Neural cell (in vitro differentiated cells): ENCODE results near the gene ARID3C. TPM values are rescaled to one million over a fixed set of nuclear protein-coding genes. Genes with fewer than 3 reads are reported as not detected.

ENCODE experiments used
- H2AFZ ChIP-seq: fragments of 200-600, 300-800 bp; sonication (generic), shearing (Covaris generic); 2 replicates; pipeline ENCODE4 v1.6.0; 2014; ENCODE audit warnings: low read depth, mild to moderate bottlenecking, antibody characterized with exemption, low read length, moderate library complexity
- H3F3A ChIP-seq: fragments of 200-600 bp; shearing (Covaris generic); 2 replicates; pipeline ENCODE4 v1.6.1; 2016; ENCODE audit warnings: mild to moderate bottlenecking, moderate library complexity, mixed read lengths, antibody characterized with exemption, low read length; ENCODE audit not compliant: insufficient read depth, poor library complexity, severe bottlenecking
- H3K27ac ChIP-seq: fragments of 200-600, 300-800 bp; sonication (generic), shearing (Covaris generic); 2 replicates; pipeline ENCODE4 v1.5.1; 2014; ENCODE audit warnings: mild to moderate bottlenecking, low read length, moderate library complexity
- H3K27me3 ChIP-seq: fragments of 300-800, 200-600 bp; sonication (generic), shearing (Covaris generic); 2 replicates; pipeline ENCODE4 v1.6.0; 2014; ENCODE audit warnings: mild to moderate bottlenecking, low read depth, low read length, moderate library complexity; ENCODE audit not compliant: insufficient read depth
- H3K36me3 ChIP-seq: fragments of 300-800, 200-600 bp; sonication (generic), shearing (Covaris generic); 2 replicates; pipeline ENCODE4 v1.5.1; 2014; ENCODE audit warnings: mild to moderate bottlenecking, antibody characterized with exemption, low read length, moderate library complexity; ENCODE audit not compliant: insufficient read depth
- H3K4me2 ChIP-seq: fragments of 300-800, 200-600 bp; sonication (generic), shearing (Covaris generic); 2 replicates; pipeline ENCODE4 v1.6.0; 2014; ENCODE audit warnings: mild to moderate bottlenecking, low read length
- H3K4me3 ChIP-seq: fragments of 300-800, 200-600 bp; sonication (generic), shearing (Covaris generic); 2 replicates; pipeline ENCODE4 v1.5.1; 2014; ENCODE audit warnings: mild to moderate bottlenecking, low read length, moderate library complexity
- H3K79me2 ChIP-seq: fragments of 200-600 bp; shearing (Covaris generic); replicated peaks from 2 replicates; pipeline ENCODE4 v1.6.0; 2014; ENCODE audit warnings: mild to moderate bottlenecking, low read length, moderate library complexity; ENCODE audit not compliant: insufficient read depth
- H3K9ac ChIP-seq: fragments of 300-800, 200-600 bp; sonication (generic), shearing (Covaris generic); 2 replicates; pipeline ENCODE4 v1.6.1; 2016; ENCODE audit warnings: mild to moderate bottlenecking, low read length, mixed read lengths
- H3K9me2 ChIP-seq: fragments of 200-600 bp; shearing (Covaris generic); 2 replicates; pipeline ENCODE4 v1.6.1; 2016; ENCODE audit warnings: mild to moderate bottlenecking, low read length, mixed read lengths; ENCODE audit not compliant: insufficient read depth
- H3K9me3 ChIP-seq: fragments of 200-600, 300-800 bp; sonication (generic), shearing (Covaris generic); 2 replicates; pipeline ENCODE4 v1.6.1; 2016; ENCODE audit warnings: mild to moderate bottlenecking, mixed run types, low read length, moderate library complexity, mixed read lengths
- H4K20me1 ChIP-seq: fragments of 200-600 bp; shearing (Covaris generic); 2 replicates; pipeline ENCODE4 v1.6.1; 2016; ENCODE audit warnings: mild to moderate bottlenecking, mixed run types; ENCODE audit not compliant: insufficient read depth
- CTCF ChIP-seq: fragments of 450-650 bp; IDR thresholded peaks from 2 replicates; pipeline ENCODE4 v1.5.1; 2014; ENCODE audit warnings: antibody characterized with exemption, mild to moderate bottlenecking, moderate library complexity; ENCODE audit not compliant: poor library complexity, severe bottlenecking
- EP300 ChIP-seq: fragments of 450-650 bp; conservative IDR thresholded peaks from 2 replicates; pipeline ENCODE4 v1.6.1; 2014; ENCODE audit warnings: antibody characterized with exemption, mild to moderate bottlenecking, moderate library complexity; ENCODE audit not compliant: poor library complexity, severe bottlenecking
- EZH2 ChIP-seq: fragments of 200-600, 300-800 bp; shearing (Covaris generic), sonication (generic); IDR thresholded peaks from 2 replicates; pipeline ENCODE4 v1.6.1; 2014; ENCODE audit warnings: antibody characterized with exemption, low read length, borderline replicate concordance, mild to moderate bottlenecking; ENCODE audit not compliant: insufficient read depth, poor library complexity, severe bottlenecking
- MXI1 ChIP-seq: fragments of 450-650 bp; conservative IDR thresholded peaks from 2 replicates; pipeline ENCODE4 v1.6.1; 2014; ENCODE audit warnings: antibody characterized with exemption, mild to moderate bottlenecking; ENCODE audit not compliant: poor library complexity, severe bottlenecking
- POLR2AphosphoS5 ChIP-seq: IDR thresholded peaks from 2 replicates; pipeline ENCODE4 v1.6.1; 2012
- RAD21 ChIP-seq: fragments of 450-650 bp; conservative IDR thresholded peaks from 2 replicates; pipeline ENCODE4 v1.6.1; 2014; ENCODE audit warnings: antibody characterized with exemption, mild to moderate bottlenecking, moderate library complexity
- REST ChIP-seq: IDR thresholded peaks from 2 replicates; pipeline ENCODE4 v1.6.1; 2012; ENCODE audit warnings: borderline replicate concordance
- SMC3 ChIP-seq: fragments of 450-650 bp; conservative IDR thresholded peaks from 2 replicates; pipeline ENCODE4 v1.6.1; 2014; ENCODE audit warnings: antibody characterized with exemption, mild to moderate bottlenecking, moderate library complexity; ENCODE audit not compliant: poor library complexity
- TAF1 ChIP-seq: IDR thresholded peaks from 2 replicates; pipeline ENCODE4 v1.6.1; 2012; ENCODE audit warnings: low read depth
- polyA plus RNA-seq: library from polyadenylated mRNA; depleted of rRNA; stranded (reverse); fragments of >200 nt; gene quantifications from 2 replicates; pipeline ENCODE4 v1.2.3, GENCODE V29; 2014

ARID3C gene
- polyA plus RNA-seq, 1 donor from 2014 or later: 2.8 TPM

GRCh38 chr9:34587271-34587670, 41.6 kb downstream of the ARID3C start:
- H3K27ac ChIP-seq: no peak overlapping the region
- H3K4me3 ChIP-seq: peak overlapping the region; percentile 98
- peaks cover 12% of the 10 kb centered on the region for H3K27me3 ChIP-seq
- H3K79me2 ChIP-seq: peaks cover 62% of the 10 kb centered on the region
- H3K36me3 ChIP-seq: no peaks in the 10 kb centered on the region
- H3K4me2 ChIP-seq: no peak overlapping the region
- peaks cover 5% of the 10 kb centered on the region for H4K20me1 ChIP-seq
- no peak for TF ChIP-seq EZH2
- no peak for TF ChIP-seq REST
- TF ChIP-seq SMC3: no peak
- TF ChIP-seq TAF1: no peak
- no peak for TF ChIP-seq RAD21
- TF ChIP-seq EP300: no peak
- no peak for TF ChIP-seq MXI1
- TF ChIP-seq CTCF: no peak
- no peak for TF ChIP-seq POLR2AphosphoS5
- no peaks in the 10 kb centered on the region for H3K9me3 ChIP-seq
- H3K9me2 ChIP-seq: no peaks in the 10 kb centered on the region
- no peak overlapping the region for H3K9ac ChIP-seq
- H3F3A ChIP-seq: no peaks in the 10 kb centered on the region
- H2AFZ ChIP-seq: no peak overlapping the region

- H3F3A ChIP-seq: no peaks in the 10 kb centered on the region
- TF ChIP-seq REST: no peak
- no peak for TF ChIP-seq TAF1
- no peak for TF ChIP-seq POLR2AphosphoS5
- TF ChIP-seq EZH2: no peak
- no peak for TF ChIP-seq SMC3
- TF ChIP-seq MXI1: no peak
- TF ChIP-seq RAD21: no peak
- TF ChIP-seq CTCF: no peak
- no peak for TF ChIP-seq EP300
- H3K27ac ChIP-seq: no peak overlapping the region
- H3K9ac ChIP-seq: no peak overlapping the region
- peaks cover 71% of the 10 kb centered on the region for H3K79me2 ChIP-seq
- no peak overlapping the region for H3K4me2 ChIP-seq
- no peaks in the 10 kb centered on the region for H3K9me3 ChIP-seq
- peak overlapping the region; percentile 98 for H3K4me3 ChIP-seq
- H3K27me3 ChIP-seq: peaks cover 2% of the 10 kb centered on the region
- no peaks in the 10 kb centered on the region for H3K36me3 ChIP-seq
- no peak overlapping the region for H2AFZ ChIP-seq
- H4K20me1 ChIP-seq: peaks cover 5% of the 10 kb centered on the region
- no peaks in the 10 kb centered on the region for H3K9me2 ChIP-seq
These were observed 42.8 kb downstream of the ARID3C start for GRCh38 chr9:34585946-34586669.
